Esophagus muscularis mucosa (tissue), 4 donors: ENCODE results near the gene XYLT1. TPM values are rescaled to one million over a fixed set of nuclear protein-coding genes. Genes with fewer than 3 reads are reported as not detected.
A peak's percentile ranks its signal among the peaks of the same experiment; 100 is the strongest.

Experiments
- DNase-seq: peaks from one replicate; pipeline ENCODE4 v3.0.0-alpha.2; 2017; ENCODE audit errors: extremely low spot score
- H3K27ac ChIP-seq, 4 donors: fragments of 200-600 bp; sonication (generic); replicated peaks in 1 of 4; 1 replicate in 3 of 4; 2 replicates in 1 of 4; pipeline ENCODE4 v1.5.1; 2016 to 2019; ENCODE audit warnings: mild to moderate bottlenecking in 1 of 4
- H3K27me3 ChIP-seq, 4 donors: fragments of 200-600 bp; sonication (generic); one replicate each; pipeline versions ENCODE4 v1.5.1 to v1.6.0; 2016 to 2019
- H3K36me3 ChIP-seq, 4 donors: fragments of 200-600 bp; sonication (generic); one replicate each; pipeline ENCODE4 v1.5.1; 2016 to 2019
- H3K4me1 ChIP-seq, 4 donors: fragments of 200-600 bp; sonication (generic); one replicate each; pipeline ENCODE4 v1.5.1; 2016 to 2019
- H3K4me3 ChIP-seq, 4 donors: fragments of 200-600 bp; sonication (generic); 1 replicate in 2 of 4; 2 replicates in 2 of 4; pipeline ENCODE4 v1.5.1; 2016 to 2019; ENCODE audit warnings: mild to moderate bottlenecking in 4 of 4, moderate library complexity in 1 of 4
- H3K9me3 ChIP-seq, 4 donors: fragments of 200-600 bp; sonication (generic); 1 replicate in 3 of 4; 2 replicates in 1 of 4; pipeline ENCODE4 v1.5.1; 2016 to 2019
- EP300 ChIP-seq: sonication (generic); formaldehyde crosslinking; IDR thresholded peaks from one replicate; pipeline ENCODE4 v1.6.1; 2017; ENCODE audit warnings: antibody characterized with exemption
- POLR2A ChIP-seq: fragments of 450-650 bp; IDR thresholded peaks from one replicate; pipeline ENCODE4 v1.6.1; 2017; ENCODE audit warnings: antibody characterized with exemption, moderate library complexity, mild to moderate bottlenecking, low read depth
- POLR2AphosphoS5 ChIP-seq, 2 donors: sonication (generic); formaldehyde crosslinking; IDR thresholded peaks; one replicate each; pipeline ENCODE4 v1.6.1; 2017; ENCODE audit warnings: antibody characterized with exemption in 2 of 2
- WGBS: methylation state at CpG from one replicate; pipeline ENCODE4 v1.1.5; 2018; 5-methylcytosine and 5-hydroxymethylcytosine counted together
- intact Hi-C: fragments of 100-400 bp; cut with DNase I; formaldehyde crosslinking; loops from one replicate; pipeline ENCODE4 v1.15.1; 2023
- total RNA-seq, 4 donors: library from RNA; depleted of rRNA; stranded (reverse); fragments of >200 nt; gene quantifications; one replicate each; pipeline versions ENCODE4 v1.1.0 to v1.2.1, GENCODE V29; 2016
- TF ChIP-seq, protein P1 (sequence below), 3 experiments: fragments of 200-600 bp in 2 of 3; fragments of 450-650 bp in 1 of 3; sonication (generic) in 2 of 3; IDR thresholded peaks; one replicate each; pipeline ENCODE4 v1.5.1; 2017 to 2019; ENCODE audit warnings: antibody characterized with exemption in 3 of 3, mild to moderate bottlenecking in 2 of 3, moderate library complexity in 1 of 3

XYLT1 gene
- total RNA-seq, 4 donors from 2014 or later = 25.2 to 57.1 (median 33.5) TPM

DNA sequence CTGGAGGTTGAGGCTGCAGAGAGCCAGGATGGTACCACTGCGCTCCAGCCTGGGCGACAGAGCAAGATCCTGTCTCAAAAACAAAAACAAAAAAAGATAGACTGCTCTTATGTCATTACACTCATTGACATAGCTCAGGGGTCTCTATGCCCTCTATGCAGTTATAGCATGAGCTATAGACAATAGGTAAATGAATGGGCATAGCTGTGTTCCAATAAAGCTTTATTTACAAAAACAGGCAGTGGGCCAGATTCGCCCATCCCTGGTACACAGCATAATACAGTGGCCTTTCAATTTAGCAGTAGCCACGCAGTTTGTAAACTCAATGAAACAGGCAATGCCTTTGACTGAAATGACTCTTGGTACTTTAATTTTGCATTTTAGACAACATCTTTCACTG, 51.5 kb downstream of the XYLT1 start:
- intact Hi-C loops = loop anchor here (5.0 kb wide), 2 partner anchors 48 to 142 kb away; no protein-coding TSS in a partner anchor
- H3K4me1 ChIP-seq = peaks cover 9 to 37% (median 32%) of the 10 kb centered on the region in 4 donors
- no peaks in the 10 kb centered on the region for H3K36me3 ChIP-seq
- no peaks in the 10 kb centered on the region for H3K9me3 ChIP-seq
- DNase-seq = no peak
- WGBS = 92% methylated on average over 4 of the region's 4 CpGs
- H3K27ac ChIP-seq = no peak overlapping the region
- TF ChIP-seq POLR2AphosphoS5 (IDR thresholded peaks at IDR 0.05) = no peak
- no peak for TF ChIP-seq EP300
- TF ChIP-seq POLR2A = no peak
- TF ChIP-seq, protein P1, sequence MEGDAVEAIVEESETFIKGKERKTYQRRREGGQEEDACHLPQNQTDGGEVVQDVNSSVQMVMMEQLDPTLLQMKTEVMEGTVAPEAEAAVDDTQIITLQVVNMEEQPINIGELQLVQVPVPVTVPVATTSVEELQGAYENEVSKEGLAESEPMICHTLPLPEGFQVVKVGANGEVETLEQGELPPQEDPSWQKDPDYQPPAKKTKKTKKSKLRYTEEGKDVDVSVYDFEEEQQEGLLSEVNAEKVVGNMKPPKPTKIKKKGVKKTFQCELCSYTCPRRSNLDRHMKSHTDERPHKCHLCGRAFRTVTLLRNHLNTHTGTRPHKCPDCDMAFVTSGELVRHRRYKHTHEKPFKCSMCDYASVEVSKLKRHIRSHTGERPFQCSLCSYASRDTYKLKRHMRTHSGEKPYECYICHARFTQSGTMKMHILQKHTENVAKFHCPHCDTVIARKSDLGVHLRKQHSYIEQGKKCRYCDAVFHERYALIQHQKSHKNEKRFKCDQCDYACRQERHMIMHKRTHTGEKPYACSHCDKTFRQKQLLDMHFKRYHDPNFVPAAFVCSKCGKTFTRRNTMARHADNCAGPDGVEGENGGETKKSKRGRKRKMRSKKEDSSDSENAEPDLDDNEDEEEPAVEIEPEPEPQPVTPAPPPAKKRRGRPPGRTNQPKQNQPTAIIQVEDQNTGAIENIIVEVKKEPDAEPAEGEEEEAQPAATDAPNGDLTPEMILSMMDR (IDR thresholded peaks at IDR 0.05) = no peak
- no peaks in the 10 kb centered on the region for H3K27me3 ChIP-seq
- H3K4me3 ChIP-seq = no peak overlapping the region

DNA sequence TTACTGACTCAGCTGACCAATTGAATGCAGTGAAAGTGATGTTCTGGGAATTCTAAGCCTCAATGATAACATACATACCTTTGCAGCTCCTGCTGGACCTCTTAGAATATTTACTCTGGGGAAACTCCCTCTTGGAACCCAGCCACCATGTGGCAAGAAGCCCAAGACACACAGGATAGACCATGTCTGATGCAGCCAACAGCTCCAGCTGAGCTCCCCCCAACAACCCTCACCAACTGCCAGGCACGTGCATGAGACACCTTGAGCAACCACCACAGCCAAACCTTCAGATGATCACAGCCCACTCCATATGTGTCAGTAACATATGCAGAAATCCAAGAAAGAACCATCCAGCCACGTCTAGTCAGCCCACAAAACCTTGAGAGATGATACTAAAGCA, 53.0 kb downstream of the XYLT1 start:
- H3K36me3 ChIP-seq = no peaks in the 10 kb centered on the region
- whole genome bisulfite sequencing = 66% methylated on average over 2 of the region's 2 CpGs
- no peaks in the 10 kb centered on the region for H3K9me3 ChIP-seq
- no peak for DNase-seq
- peak overlapping the region; percentile 62 to 95 (median 80) for H3K27ac ChIP-seq
- TF ChIP-seq POLR2A (no peak), EP300 (no peak), POLR2AphosphoS5 (IDR thresholded peaks at IDR 0.05) (no peak)
- TF ChIP-seq, protein P1 (IDR thresholded peaks at IDR 0.05) = no peak
- H3K4me3 ChIP-seq = no peak overlapping the region
- intact Hi-C loops = loop anchor here (5.0 kb wide), 2 partner anchors 50 to 140 kb away; no protein-coding TSS in a partner anchor
- peaks cover 9 to 51% (median 46%) of the 10 kb centered on the region in 4 donors for H3K4me1 ChIP-seq
- no peaks in the 10 kb centered on the region for H3K27me3 ChIP-seq

DNA sequence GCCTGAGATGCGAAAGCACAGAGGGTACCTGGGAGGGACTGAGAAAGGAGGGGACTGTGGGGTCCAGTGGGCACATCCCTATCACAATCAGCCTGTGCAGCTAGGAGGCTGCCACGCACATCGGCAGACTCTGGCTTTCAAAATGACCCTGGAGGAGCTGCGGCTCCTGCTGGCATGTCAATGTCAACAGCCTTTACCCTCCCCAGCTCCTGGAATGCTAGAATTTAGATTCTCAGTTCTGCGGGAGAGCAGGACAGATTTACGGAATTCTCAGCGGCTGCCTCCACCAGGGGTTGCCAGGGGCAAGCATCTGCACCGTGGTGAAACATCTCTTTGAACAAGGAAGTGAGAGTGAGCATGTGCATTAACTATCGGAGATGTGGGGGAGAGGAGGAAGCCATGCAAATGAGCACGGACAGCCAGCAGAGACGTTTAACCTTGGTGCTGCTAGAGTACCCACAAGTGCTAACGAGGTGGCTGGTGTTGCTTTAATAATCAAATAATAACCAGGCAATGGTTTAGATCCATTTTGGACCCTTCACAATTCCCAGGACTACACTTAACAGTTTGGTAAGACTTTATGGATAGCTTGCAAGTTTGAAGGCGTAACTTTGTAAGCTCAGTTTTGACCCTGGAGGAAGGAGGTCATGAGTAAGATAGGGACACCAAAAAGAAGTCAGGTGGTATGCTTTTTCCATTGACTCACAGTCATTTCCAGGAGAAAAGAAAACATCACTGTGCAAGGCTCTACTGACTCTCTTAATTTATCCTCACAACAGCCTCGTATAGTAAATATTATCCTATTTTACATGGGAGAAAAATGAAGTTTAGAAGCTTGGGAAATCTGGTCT, 54.1 kb downstream of the XYLT1 start:
- TF ChIP-seq EP300 (no peak), POLR2A (no peak), POLR2AphosphoS5 (IDR thresholded peaks at IDR 0.05) (peak in 1 of 2 donors; percentile 34)
- TF ChIP-seq, protein P1 (IDR thresholded peaks at IDR 0.05) = peak; percentile 18 to 34 (median 32)
- DNase-seq = no peak
- Histone ChIP-seq H3K4me3 (peak overlapping the region in 2 of 4 donors; percentile 4 to 23), H3K36me3 (no peaks in the 10 kb centered on the region), H3K27ac (peak overlapping the region; percentile 62 to 95 (median 80)), H3K9me3 (no peaks in the 10 kb centered on the region), H3K27me3 (no peaks in the 10 kb centered on the region), H3K4me1 (peaks cover 9 to 62% (median 57%) of the 10 kb centered on the region in 4 donors)
- 15% methylated on average over 14 of the region's 14 CpGs for WGBS
- intact Hi-C loops = loop anchor here (5.0 kb wide), 2 partner anchors 51 to 139 kb away; no protein-coding TSS in a partner anchor

DNA sequence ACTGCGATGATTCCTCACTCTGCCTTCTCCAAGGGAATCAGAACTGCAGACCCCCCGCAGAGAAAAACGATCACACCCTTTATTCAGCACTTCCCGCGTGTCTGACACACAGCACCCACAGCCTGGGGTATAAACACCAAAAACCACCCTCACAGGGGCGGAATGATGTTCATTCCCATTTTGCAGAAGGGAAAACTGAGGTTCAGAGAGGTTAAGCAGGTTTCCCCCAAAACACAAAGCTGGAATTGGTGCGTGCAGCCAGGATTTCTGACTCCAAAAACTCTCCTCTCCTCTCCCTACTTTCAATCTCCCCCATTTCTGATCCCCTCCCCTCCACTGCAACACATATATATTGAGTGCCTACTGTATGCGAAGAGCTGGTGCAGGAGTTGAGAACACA, 55.8 kb downstream of the XYLT1 start:
- no peak overlapping the region for H3K4me3 ChIP-seq
- WGBS = 91% methylated on average over 8 of the region's 8 CpGs
- H3K36me3 ChIP-seq = no peaks in the 10 kb centered on the region
- intact Hi-C loops = loop anchor here (5.0 kb wide), 2 partner anchors 52 to 138 kb away; no protein-coding TSS in a partner anchor
- no peaks in the 10 kb centered on the region for H3K9me3 ChIP-seq
- H3K27ac ChIP-seq = peak overlapping the region in 3 of 4 donors; percentile 19 to 95 (median 89)
- no peak for DNase-seq
- TF ChIP-seq EP300 = no peak
- no peak for TF ChIP-seq POLR2AphosphoS5 (IDR thresholded peaks at IDR 0.05)
- TF ChIP-seq, protein P1 (IDR thresholded peaks at IDR 0.05) = no peak
- no peak for TF ChIP-seq POLR2A
- H3K4me1 ChIP-seq = peaks cover 9 to 76% (median 63%) of the 10 kb centered on the region in 4 donors
- H3K27me3 ChIP-seq = no peaks in the 10 kb centered on the region
